ENCODE measurements around the gene HOXD1. TPM values are rescaled to one million over a fixed set of nuclear protein-coding genes. Genes with fewer than 3 reads are reported as not detected.
A peak's percentile ranks its signal among the peaks of the same experiment; 100 is the strongest.

Gene HOXD1
- total RNA-seq, 4 donors from 2014 or later = 0.13 to 0.54 (median 0.32) TPM; not detected in 1

DNA sequence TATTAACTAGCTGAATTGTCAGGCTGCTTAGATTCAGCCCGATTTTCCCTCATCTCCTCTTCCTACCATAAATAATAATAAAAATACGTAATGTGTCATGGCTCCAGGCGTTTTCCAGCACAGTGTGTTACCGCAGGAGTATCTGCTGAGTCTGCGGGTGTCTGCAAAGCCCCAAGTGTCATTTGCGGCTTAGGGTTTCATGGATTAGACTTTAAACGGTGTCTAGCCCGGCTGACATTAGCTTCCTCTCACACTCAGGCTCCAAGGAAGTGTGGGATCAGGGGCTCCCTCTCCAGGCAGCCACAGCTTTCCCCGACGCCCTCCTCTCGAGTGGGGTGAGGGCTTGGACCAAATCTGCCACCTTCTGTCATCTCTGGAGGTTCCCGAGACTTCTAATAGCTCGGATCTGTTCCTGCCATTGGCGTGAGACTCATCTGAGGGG is 14.1 kb upstream of the HOXD1 start:
- Histone ChIP-seq H3K4me1 (peaks cover 0 to 32% (median 10%) of the 10 kb centered on the region in 3 donors), H3K4me3 (peak overlapping the region in 1 of 2 donors; percentile 18), H3K27me3 (peaks cover 100% of the 10 kb centered on the region), H3K36me3 (no peaks in the 10 kb centered on the region), H3K27ac (no peak overlapping the region), H3K9me3 (peaks cover 0 to 13% (median 0%) of the 10 kb centered on the region in 3 donors)
- TF ChIP-seq POLR2A (IDR thresholded peaks at IDR 0.05) (no peak), POLR2AphosphoS5 (IDR thresholded peaks at IDR 0.05) (no peak)
- no peak for ATAC-seq
- WGBS, 2 donors (ENCODE audit: low coverage in 1 of 2) = 23% methylated on average over 5 to 11 of the region's 14 CpGs

DNA sequence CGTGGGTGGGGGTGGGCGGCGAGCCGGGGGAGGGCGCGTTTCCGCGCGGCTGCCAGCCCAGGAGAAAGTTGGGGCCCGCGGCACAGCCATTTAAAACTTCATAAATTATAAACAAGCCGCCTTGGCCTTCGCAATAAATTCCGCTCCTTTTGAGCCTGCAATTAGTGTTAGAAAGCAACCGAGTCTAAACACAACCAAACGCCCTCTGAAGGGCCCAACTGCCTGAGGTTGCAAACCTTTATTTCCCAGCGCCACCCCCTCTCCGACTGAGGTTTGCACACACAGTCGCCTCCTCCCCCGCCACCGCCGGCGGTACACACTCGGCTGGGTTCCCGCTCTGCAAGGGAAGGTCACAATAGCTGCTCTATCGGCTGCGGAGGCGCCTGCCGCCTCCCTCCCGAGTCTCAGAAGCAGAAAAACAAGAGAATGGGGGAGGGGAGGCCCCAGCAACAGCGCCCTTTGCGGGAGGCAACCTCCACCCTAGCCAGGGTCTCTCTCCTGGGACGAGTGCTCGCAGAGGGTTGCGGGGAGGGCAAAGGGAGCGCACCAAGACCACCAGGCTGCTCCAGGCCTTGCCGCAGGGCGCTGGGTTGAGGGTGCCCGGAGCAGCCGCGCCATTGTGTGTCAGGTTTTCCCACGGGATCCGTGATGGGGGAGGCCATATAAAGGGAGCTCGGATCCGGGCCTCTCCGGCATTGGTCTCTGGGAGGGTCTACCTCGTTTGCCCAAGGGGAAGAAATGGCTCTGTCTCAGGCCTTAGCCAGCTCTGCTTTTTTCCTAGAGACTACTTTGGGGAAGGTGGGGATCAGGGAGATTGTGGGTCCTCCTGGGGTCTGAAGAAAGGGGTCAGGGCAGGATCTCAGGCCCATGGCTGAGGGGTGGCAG is 13.4 kb upstream of the HOXD1 start:
- no peak overlapping the region for H3K27ac ChIP-seq
- TF ChIP-seq, protein P1, sequence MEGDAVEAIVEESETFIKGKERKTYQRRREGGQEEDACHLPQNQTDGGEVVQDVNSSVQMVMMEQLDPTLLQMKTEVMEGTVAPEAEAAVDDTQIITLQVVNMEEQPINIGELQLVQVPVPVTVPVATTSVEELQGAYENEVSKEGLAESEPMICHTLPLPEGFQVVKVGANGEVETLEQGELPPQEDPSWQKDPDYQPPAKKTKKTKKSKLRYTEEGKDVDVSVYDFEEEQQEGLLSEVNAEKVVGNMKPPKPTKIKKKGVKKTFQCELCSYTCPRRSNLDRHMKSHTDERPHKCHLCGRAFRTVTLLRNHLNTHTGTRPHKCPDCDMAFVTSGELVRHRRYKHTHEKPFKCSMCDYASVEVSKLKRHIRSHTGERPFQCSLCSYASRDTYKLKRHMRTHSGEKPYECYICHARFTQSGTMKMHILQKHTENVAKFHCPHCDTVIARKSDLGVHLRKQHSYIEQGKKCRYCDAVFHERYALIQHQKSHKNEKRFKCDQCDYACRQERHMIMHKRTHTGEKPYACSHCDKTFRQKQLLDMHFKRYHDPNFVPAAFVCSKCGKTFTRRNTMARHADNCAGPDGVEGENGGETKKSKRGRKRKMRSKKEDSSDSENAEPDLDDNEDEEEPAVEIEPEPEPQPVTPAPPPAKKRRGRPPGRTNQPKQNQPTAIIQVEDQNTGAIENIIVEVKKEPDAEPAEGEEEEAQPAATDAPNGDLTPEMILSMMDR (IDR thresholded peaks at IDR 0.05) = no peak
- TF ChIP-seq POLR2AphosphoS5 (IDR thresholded peaks at IDR 0.05) (no peak), POLR2A (IDR thresholded peaks at IDR 0.05) (no peak), EP300 (IDR thresholded peaks at IDR 0.05) (no peak)
- no peaks in the 10 kb centered on the region for H3K36me3 ChIP-seq
- H3K4me3 ChIP-seq = peak overlapping the region in 1 of 2 donors; percentile 18
- peaks cover 0 to 32% (median 10%) of the 10 kb centered on the region in 3 donors for H3K4me1 ChIP-seq
- no peak for ATAC-seq
- H3K9me3 ChIP-seq = peaks cover 0 to 13% (median 0%) of the 10 kb centered on the region in 3 donors
- 31% methylated on average over 20 of the region's 47 CpGs; no CpG with 5 or more reads in 1 of the 2 donors for WGBS, 2 donors (ENCODE audit: low coverage in 1 of 2)
- H3K27me3 ChIP-seq = peaks cover 100% of the 10 kb centered on the region

DNA sequence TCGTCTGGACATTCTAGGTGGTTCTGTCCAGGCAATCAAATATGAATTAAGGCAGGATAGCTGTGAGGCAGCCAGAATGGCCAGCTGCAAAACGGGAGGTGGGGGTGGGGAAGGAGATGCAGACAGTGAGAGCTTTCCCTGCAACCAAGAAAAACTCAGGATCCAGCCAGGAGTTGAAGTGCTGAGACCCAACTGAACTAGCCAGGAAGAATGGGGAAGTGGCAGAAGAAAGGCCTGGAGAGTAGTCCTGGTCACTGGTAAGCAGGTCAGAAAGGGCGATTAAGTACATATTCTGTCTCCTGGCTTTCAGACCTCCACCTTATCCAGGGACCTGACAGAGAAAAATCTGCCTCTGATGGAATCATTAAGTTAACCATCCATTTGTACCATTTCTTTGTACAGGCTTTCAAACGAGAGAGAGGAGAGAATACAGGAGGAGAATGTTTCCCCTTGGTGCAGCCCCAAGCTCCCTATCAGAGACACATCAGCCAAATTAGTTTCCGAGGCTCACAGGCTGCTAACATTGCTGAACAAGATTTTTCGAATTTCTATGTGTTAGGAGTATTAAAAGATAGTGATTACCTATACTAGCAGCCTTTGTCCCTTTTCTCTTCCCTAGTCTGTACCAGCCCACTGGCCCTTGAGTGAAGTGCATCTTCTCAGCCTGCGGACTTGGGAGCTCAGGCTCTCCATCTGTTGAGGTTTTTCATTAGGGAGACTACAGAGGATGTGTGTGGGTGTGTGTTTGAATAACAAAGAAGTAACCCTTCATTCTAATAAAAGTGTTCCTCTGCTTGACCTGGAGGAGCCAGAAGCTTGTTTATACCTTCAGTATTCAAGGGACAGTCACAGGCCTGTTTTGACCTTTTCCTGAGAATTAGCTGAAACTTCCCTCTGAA is 12.5 kb upstream of the HOXD1 start:
- Histone ChIP-seq H3K9me3 (peaks cover 0 to 13% (median 0%) of the 10 kb centered on the region in 3 donors), H3K4me1 (peaks cover 0 to 32% (median 10%) of the 10 kb centered on the region in 3 donors), H3K4me3 (no peak overlapping the region), H3K27ac (no peak overlapping the region), H3K27me3 (peaks cover 100% of the 10 kb centered on the region), H3K36me3 (no peaks in the 10 kb centered on the region)
- TF ChIP-seq POLR2A (IDR thresholded peaks at IDR 0.05) = no peak
- no peak for TF ChIP-seq POLR2AphosphoS5 (IDR thresholded peaks at IDR 0.05)
- TF ChIP-seq, protein P1 (IDR thresholded peaks at IDR 0.05) = no peak
- no peak for TF ChIP-seq EP300 (IDR thresholded peaks at IDR 0.05)
- 69 to 80% methylated on average over 6 to 7 of the region's 7 CpGs for WGBS, 2 donors (ENCODE audit: low coverage in 1 of 2)
- no peak for ATAC-seq

DNA sequence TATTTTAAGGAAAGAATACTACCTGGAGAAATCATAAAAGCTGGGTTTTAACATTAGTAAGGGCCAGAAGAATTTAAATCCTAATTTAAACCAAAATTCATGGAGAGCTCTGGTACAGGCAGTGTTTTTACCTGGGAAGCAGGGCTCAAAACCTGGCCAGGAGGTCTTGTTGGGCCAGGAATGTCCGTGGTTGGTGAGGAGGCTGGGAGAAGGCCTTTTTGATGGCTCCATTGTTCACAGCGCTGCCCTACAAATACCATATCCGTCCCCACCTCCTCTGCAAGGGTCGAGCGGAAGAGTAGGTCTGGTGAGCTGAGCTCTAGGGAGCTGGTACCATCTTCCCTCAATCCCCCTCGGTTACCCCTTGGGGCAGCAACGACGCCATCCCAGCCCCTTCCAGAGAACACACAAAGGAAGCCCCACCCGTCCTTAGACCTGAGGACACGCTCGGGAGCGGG is 10.9 kb upstream of the HOXD1 start:
- TF ChIP-seq, protein P1 (IDR thresholded peaks at IDR 0.05) = no peak
- no peak for TF ChIP-seq POLR2A (IDR thresholded peaks at IDR 0.05)
- no peak for TF ChIP-seq EP300 (IDR thresholded peaks at IDR 0.05)
- TF ChIP-seq POLR2AphosphoS5 (IDR thresholded peaks at IDR 0.05) = no peak
- no peaks in the 10 kb centered on the region for H3K36me3 ChIP-seq
- H3K9me3 ChIP-seq = peaks cover 0 to under 1% (median 0%) of the 10 kb centered on the region in 3 donors
- no peak for ATAC-seq
- H3K27ac ChIP-seq = peak overlapping the region in 3 of 4 donors; percentile 17 to 56 (median 33)
- H3K4me1 ChIP-seq = peaks cover 0 to 21% (median 5%) of the 10 kb centered on the region in 3 donors
- peaks cover 98% of the 10 kb centered on the region for H3K27me3 ChIP-seq
- 36% methylated on average over 3 of the region's 12 CpGs; no CpG with 5 or more reads in 1 of the 2 donors for WGBS, 2 donors (ENCODE audit: low coverage in 1 of 2)
- peak overlapping the region in 1 of 2 donors; percentile 36 for H3K4me3 ChIP-seq
